Measurements from ENCODE around the gene ORAI3.
A peak's percentile ranks its signal among the peaks of the same experiment; 100 is the strongest.
"Not testable (repeated sequence)": the region's sequence is repeated elsewhere in the genome, so short reads cannot be mapped to it uniquely, and the experiment has no call there.

Gene ORAI3

GRCh38 chr16:30924076-30924912 is 24.6 kb upstream of the ORAI3 start:
- DNase-seq = peak; percentile 50

- no peak for DNase-seq
These were observed 23.8 kb upstream of the ORAI3 start for GRCh38 chr16:30924913-30925631.

DNA sequence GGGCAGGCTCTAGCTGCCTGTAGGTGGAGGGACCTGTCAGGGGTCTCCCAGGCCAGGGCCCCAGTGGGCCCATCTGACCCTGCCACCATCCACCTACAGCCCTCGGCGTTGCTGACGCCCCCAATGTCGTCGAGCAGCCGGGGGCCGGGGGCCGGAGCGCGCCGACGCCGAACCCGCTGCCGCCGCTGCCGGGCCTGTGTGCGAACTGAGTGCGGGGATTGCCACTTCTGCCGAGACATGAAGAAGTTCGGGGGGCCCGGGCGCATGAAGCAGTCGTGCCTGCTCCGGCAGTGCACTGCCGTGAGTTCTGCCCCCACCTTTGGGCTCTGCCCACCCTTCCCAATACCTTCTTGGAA is 23.3 kb upstream of the ORAI3 start:
- no peak for DNase-seq

GRCh38 chr16:30925995-30926811 is 22.7 kb upstream of the ORAI3 start:
- no peak for DNase-seq

DNA sequence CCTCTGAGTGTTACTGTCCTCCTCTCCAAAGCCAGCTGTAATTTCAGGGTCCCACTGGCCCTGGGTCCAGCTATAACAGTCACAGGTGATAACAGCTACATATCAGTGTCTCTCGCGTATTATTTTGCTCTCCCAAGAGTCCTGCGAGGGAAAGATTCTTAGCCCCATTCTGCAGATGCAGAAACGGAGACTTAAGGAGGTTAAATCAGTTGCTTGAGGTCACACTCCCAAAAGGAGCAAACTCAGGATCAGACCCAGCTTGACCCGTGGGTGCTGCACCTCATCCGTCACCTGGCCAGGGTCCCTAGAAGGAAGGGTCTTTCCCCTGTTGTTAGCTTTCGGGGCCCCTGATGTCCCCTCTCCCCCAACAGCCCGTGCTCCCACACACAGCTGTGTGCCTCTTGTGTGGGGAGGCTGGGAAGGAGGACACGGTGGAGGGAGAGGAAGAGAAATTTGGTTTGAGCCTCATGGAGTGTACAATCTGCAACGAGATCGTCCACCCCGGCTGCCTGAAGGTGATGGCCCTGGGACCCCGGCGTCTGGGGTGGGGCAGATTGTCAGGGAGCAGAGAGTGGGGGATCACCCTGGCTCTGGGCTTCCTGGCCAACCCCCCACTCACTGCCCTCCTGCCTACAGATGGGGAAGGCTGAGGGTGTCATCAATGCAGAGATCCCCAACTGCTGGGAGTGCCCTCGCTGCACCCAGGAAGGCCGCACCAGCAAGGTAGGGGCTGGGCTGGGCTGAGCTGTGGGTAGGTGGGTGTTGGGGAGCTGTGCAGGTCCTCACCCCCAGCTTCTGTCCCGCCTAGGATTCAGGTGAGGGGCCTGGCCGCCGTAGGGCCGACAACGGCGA is 21.7 kb upstream of the ORAI3 start:
- no peak for DNase-seq

DNA sequence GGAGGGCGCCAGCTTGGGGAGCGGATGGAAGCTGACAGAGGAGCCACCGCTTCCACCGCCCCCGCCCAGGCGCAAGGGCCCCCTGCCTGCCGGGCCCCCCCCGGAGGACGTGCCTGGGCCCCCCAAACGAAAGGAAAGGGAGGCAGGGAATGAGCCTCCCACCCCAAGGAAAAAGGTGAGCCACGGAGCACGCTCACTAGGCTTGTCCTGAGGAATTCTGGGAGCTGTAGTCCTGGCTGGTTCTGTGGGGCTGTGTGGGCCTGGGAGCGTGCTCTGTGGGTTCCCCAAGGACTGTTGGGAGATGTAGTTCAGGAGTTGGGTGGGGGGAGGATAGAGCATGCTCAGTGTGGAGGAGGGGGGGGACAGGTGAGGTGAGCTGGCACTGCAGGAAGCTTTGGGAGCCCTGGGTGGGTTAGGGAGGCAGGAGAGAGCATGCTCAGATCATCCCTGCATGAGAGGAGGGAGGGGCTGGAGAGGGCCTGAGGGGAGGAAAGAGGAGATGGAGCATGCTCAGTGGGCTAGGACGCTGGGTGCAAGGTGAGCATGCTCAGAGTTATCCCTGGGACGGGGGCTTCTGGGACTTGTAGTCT is 21.0 kb upstream of the ORAI3 start:
- DNase-seq = peak; percentile 98

- DNase-seq = no peak
These were observed 20.5 kb upstream of the ORAI3 start for GRCh38 chr16:30928390-30928789.

DNA sequence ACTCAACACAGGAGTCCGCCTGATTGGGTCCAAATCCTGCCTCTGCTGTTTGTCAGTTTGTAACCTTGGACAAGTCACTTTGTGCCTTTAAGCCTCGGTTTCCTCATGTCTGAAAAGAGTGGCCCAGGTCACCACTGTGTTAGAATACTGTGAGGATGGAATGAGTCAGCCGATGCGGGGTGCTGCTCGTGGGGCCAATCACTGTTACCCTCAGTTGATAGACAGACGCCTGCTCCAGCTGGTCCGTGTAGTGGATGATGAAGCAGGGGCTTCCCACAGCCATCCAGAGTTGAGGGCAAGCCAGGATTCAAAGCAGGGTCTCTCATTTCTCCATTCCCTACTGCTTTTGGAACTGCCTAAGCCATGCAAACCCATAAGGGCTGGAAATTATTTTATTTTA is 19.7 kb upstream of the ORAI3 start:
- DNase-seq = no peak

DNA sequence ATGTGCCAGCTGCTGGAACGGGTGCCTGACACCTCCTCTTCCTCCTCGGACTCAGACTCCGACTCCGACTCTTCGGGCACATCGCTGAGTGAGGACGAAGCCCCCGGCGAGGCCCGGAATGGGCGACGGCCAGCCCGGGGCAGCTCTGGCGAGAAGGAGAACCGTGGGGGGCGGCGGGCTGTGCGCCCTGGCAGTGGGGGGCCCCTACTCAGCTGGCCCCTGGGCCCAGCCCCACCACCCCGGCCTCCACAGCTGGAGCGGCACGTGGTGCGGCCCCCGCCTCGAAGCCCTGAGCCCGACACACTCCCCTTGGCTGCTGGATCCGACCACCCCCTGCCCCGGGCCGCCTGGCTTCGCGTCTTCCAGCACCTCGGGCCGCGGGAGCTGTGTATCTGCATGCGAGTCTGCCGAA is 18.7 kb upstream of the ORAI3 start:
- DNase-seq = no peak

DNA sequence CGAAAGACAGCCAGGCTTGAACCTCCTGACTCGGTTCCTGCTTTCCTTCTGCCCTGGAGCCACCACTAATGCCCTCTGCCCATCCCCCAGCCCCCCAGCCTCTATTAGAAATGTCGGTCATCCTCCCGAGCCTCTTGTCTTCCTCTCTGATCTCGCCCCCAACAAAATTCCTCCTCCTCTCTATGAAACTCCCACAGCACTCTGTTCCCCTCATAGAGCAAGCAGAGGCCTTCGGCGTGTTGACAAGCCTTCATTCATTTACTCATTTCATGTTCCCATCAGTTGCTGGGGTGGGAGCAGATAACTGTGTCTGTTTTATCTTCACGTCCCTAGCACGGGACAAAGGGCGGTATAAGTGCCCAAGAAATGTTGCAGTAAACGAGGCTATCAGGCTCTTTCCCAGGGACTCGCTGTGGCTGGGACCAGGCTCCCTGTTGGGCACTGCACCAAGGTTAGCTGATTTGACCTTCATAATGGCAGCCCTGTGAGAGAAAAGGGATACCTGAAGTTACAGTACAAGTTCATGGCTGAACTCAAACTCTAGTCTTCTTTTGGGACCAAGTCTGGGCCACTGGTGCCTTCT is 17.7 kb upstream of the ORAI3 start:
- no peak for DNase-seq

- peak; percentile 70 for DNase-seq
These were observed 13.9 kb upstream of the ORAI3 start for GRCh38 chr16:30934827-30935557.

GRCh38 chr16:30937692-30938091 is 11.2 kb upstream of the ORAI3 start:
- DNase-seq = no peak

DNA sequence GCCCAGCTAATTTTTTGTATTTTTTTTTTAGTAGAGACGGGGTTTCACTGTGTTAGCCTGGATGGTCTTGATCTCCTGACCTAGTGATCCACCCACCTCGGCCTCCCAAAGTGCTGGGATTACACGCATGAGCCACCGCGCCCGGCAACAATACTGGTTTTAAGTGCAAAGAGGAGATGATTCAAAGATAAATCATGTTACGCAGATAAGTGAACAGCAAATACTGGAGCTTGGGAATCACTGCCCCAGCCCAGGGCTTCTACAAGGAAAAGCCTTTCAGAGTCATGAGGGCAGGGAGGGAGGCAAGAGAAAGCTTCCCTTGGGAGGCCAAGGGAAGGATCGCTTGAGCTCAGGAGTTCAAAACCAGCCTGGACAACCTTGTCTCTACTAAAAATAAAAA is 9.3 kb upstream of the ORAI3 start:
- not testable (repeated sequence) for DNase-seq

DNA sequence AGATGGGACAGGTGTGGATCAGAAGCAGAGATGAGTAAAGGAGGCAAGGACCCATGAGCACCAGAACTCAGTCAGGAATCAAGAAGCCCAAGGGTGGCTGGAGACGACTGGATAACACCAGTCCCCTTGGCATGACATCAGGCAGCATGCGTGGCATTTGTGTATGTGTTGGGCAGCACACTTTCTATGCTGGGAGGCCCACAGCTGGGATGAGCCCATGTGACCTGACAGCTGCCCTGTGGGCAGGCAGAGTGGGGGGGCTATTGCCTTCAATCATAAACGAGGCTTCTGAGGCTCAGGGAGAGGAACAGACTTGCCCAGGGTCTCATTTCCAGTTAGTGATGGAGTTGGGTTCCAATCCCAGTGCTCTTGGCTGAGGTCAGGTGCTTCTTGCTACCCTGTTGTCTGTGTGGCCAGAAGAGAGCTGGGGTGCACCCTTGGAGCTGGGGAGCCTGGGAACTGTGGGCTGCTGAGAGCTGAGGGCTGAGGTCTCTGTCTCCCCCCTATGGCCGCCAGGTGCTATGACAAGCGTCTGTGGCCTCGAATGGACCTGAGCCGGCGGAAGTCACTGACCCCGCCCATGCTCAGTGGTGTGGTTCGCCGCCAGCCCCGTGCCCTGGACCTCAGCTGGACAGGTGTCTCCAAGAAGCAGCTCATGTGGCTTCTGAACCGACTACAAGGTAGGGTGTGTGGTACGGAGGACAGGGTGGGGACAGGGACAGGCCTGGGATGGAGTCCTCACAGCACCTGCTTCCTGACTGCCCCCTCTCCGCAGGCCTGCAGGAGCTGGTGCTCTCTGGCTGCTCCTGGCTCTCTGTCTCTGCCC is 7.1 kb upstream of the ORAI3 start:
- DNase-seq = peak; percentile 76

GRCh38 chr16:30942426-30942806 is 6.5 kb upstream of the ORAI3 start:
- no peak for DNase-seq

- no peak for DNase-seq
These were observed 4.5 kb upstream of the ORAI3 start for GRCh38 chr16:30944352-30944751.

DNA sequence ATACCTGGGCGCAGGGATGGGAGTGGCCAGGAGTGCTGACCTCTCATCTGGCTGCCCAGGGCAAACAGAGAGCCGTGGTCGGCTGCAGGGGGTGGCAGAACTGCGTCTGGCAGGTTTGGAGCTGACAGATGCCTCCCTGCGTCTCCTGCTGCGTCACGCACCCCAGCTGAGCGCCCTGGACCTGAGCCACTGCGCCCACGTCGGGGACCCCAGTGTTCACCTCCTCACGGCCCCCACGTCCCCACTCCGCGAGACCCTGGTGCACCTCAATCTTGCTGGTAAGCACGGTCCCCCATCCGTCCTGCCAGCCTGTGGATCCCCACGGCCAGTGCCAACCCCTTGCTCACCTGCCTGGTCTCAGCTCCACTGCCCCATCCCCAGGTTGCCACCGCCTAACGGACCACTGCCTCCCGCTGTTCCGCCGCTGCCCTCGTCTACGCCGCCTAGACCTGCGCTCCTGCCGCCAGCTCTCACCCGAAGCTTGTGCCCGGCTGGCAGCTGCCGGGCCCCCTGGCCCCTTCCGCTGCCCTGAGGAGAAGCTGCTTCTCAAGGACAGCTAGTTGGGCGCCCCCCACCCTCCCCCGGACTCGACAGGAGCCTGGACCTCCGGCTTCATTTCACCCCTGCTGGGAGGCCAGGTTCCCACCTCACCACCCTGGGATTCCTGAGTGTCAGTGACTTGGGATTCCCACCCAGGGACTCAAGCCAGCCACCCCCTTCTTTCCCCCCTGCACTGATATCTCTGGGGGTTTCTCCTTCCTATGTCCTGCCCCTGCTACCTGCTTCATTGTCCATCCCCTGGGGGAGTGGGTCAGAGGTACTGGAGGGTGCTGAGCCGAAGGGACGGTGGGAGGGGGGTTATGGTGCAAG is 2.0 kb upstream of the ORAI3 start:
- DNase-seq = no peak

DNA sequence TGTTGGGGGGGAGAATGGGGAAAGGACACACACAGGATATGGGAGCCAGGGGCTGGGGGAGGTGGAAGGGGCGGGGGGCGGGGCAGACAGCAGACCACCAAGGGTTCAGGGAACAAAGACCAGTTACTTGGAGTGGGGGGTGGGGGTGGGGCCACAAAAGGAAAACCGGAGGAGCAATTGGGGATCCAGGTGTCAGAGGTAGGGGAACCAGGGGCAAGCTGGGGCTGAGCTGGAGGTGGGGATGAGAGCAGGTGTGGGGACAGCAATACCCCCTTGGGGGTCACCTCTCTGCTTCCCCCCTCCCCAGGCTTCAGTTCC is 1.4 kb upstream of the ORAI3 start:
- no peak for DNase-seq
